H9 (cell line): ENCODE data around the gene TMEM175. TPM values are rescaled to one million over a fixed set of nuclear protein-coding genes. Genes with fewer than 3 reads are reported as not detected.
A peak's percentile ranks its signal among the peaks of the same experiment; 100 is the strongest.

Experiments
- DNase-seq: peaks from one replicate; pipeline ENCODE4 v3.0.0-alpha.2; 2017
- H2AFZ ChIP-seq: one replicate; pipeline ENCODE4 v1.6.1; 2013; ENCODE audit warnings: mild to moderate bottlenecking, low read length, control low read depth, moderate library complexity
- H2AK5ac ChIP-seq: 2 replicates; pipeline ENCODE4 v1.6.1; 2013; ENCODE audit warnings: low read length, control low read depth, mixed read lengths; ENCODE audit not compliant: insufficient read length
- H2BK120ac ChIP-seq: one replicate; pipeline ENCODE4 v1.6.1; 2013; ENCODE audit warnings: low read depth, mild to moderate bottlenecking, low read length, control low read depth, inconsistent platforms; ENCODE audit not compliant: poor library complexity, severe bottlenecking
- H2BK12ac ChIP-seq: 2 replicates; pipeline ENCODE4 v1.6.1; 2013; ENCODE audit warnings: low read length, control low read depth, mixed read lengths, low read depth; ENCODE audit not compliant: insufficient read length
- H2BK15ac ChIP-seq: 2 replicates; pipeline ENCODE4 v1.6.1; 2013; ENCODE audit warnings: low read depth, low read length, control low read depth
- H2BK20ac ChIP-seq: one replicate; pipeline ENCODE4 v1.6.1; 2013; ENCODE audit warnings: low read depth, mild to moderate bottlenecking, low read length, control low read depth, inconsistent platforms; ENCODE audit not compliant: poor library complexity, severe bottlenecking
- H2BK5ac ChIP-seq: 2 replicates; pipeline ENCODE4 v1.6.1; 2013; ENCODE audit warnings: low read length, control low read depth, mixed read lengths; ENCODE audit not compliant: insufficient read length
- H3K14ac ChIP-seq: 2 replicates; pipeline ENCODE4 v1.6.1; 2013; ENCODE audit warnings: low read length, control low read depth; ENCODE audit not compliant: insufficient read depth
- H3K18ac ChIP-seq: 2 replicates; pipeline ENCODE4 v1.6.1; 2013; ENCODE audit warnings: low read depth, mild to moderate bottlenecking, mixed read lengths, low read length, control low read depth; ENCODE audit not compliant: insufficient read length
- H3K23ac ChIP-seq: 2 replicates; pipeline ENCODE4 v1.6.1; 2013; ENCODE audit warnings: low read length, control low read depth, mixed read lengths, low read depth; ENCODE audit not compliant: insufficient read length
- H3K23me2 ChIP-seq: 2 replicates; pipeline ENCODE4 v1.6.1; 2013; ENCODE audit warnings: low read depth, mild to moderate bottlenecking, mixed read lengths, low read length, control low read depth; ENCODE audit not compliant: insufficient read length, poor library complexity, severe bottlenecking
- H3K27ac ChIP-seq: 2 replicates; pipeline ENCODE4 v1.5.1; 2013; ENCODE audit warnings: low read length, control low read depth, mixed read lengths, low read depth; ENCODE audit not compliant: insufficient read length
- H3K27me3 ChIP-seq: 2 replicates; pipeline ENCODE4 v1.6.1; 2013; ENCODE audit warnings: low read length, control low read depth, inconsistent platforms; ENCODE audit not compliant: insufficient read depth
- H3K4ac ChIP-seq: 2 replicates; pipeline ENCODE4 v1.6.1; 2013; ENCODE audit warnings: low read depth, mild to moderate bottlenecking, control low read depth, inconsistent platforms, low read length, moderate library complexity
- H3K4me1 ChIP-seq: 2 replicates; pipeline ENCODE4 v1.6.1; 2013; ENCODE audit warnings: low read length, control low read depth, inconsistent platforms; ENCODE audit not compliant: insufficient read depth
- H3K4me2 ChIP-seq: 2 replicates; pipeline ENCODE4 v1.6.1; 2013; ENCODE audit warnings: low read length, control low read depth, mixed read lengths; ENCODE audit not compliant: insufficient read length, insufficient read depth
- H3K56ac ChIP-seq: 2 replicates; pipeline ENCODE4 v1.6.1; 2013; ENCODE audit warnings: low read depth, mild to moderate bottlenecking, mixed read lengths, low read length, control low read depth; ENCODE audit not compliant: insufficient read length
- H3K79me1 ChIP-seq: 2 replicates; pipeline ENCODE4 v1.6.1; 2013; ENCODE audit warnings: low read depth, mild to moderate bottlenecking, moderate library complexity, low read length, control low read depth, inconsistent platforms; ENCODE audit not compliant: insufficient read depth, poor library complexity, severe bottlenecking
- H3K79me2 ChIP-seq: 2 replicates; pipeline ENCODE4 v1.6.1; 2013; ENCODE audit warnings: low read length, control low read depth, inconsistent platforms; ENCODE audit not compliant: insufficient read depth
- H3K9ac ChIP-seq: 2 replicates; pipeline ENCODE4 v1.6.1; 2013; ENCODE audit warnings: low read length, control low read depth, mixed read lengths; ENCODE audit not compliant: insufficient read length; ENCODE audit errors: extremely low read depth
- H3K9me3 ChIP-seq: one replicate; pipeline ENCODE4 v1.6.1; 2013; ENCODE audit warnings: low read depth, low read length, inconsistent platforms; ENCODE audit not compliant: control insufficient read depth
- H3T11ph ChIP-seq: one replicate; pipeline ENCODE4 v1.6.1; 2013; ENCODE audit warnings: mild to moderate bottlenecking, low read length, control low read depth, inconsistent platforms
- H4K20me1 ChIP-seq: one replicate; pipeline ENCODE4 v1.6.1; 2013; ENCODE audit not compliant: control insufficient read depth, insufficient read length, insufficient read depth
- H4K5ac ChIP-seq: 2 replicates; pipeline ENCODE4 v1.6.1; 2013; ENCODE audit warnings: low read depth, mild to moderate bottlenecking, mixed read lengths, low read length, control low read depth; ENCODE audit not compliant: insufficient read length
- H4K8ac ChIP-seq: replicated peaks from 2 replicates; pipeline ENCODE4 v1.6.1; 2013; ENCODE audit warnings: low read length, control low read depth, mixed read lengths, low read depth; ENCODE audit not compliant: insufficient read length
- H4K91ac ChIP-seq: 2 replicates; pipeline ENCODE4 v1.6.1; 2013; ENCODE audit warnings: low read depth, mild to moderate bottlenecking, moderate library complexity, mixed read lengths, low read length, control low read depth; ENCODE audit not compliant: insufficient read length
- H3K27ac Mint-ChIP-seq, 3 experiments: 2 replicates in 2 of 3; 3 replicates in 1 of 3; pipeline ENCODE4 v1.8.0; 2020 to 2021; ENCODE audit warnings: mixed read lengths in 3 of 3, mild to moderate bottlenecking in 1 of 3, moderate library complexity in 1 of 3
- H3K27me3 Mint-ChIP-seq: 2 replicates; pipeline ENCODE4 v1.8.0; 2021; ENCODE audit warnings: low read depth, mild to moderate bottlenecking, moderate library complexity, mixed read lengths
- H3K36me3 Mint-ChIP-seq, 3 experiments: 2 replicates in 2 of 3; 3 replicates in 1 of 3; pipeline ENCODE4 v1.8.0; 2020 to 2021; ENCODE audit warnings: low read depth in 3 of 3, mixed read lengths in 3 of 3; ENCODE audit not compliant: insufficient read depth in 1 of 3
- H3K4me1 Mint-ChIP-seq, 2 experiments: 2 replicates each; pipeline ENCODE4 v1.8.0; 2020; ENCODE audit warnings: mixed read lengths in 2 of 2
- H3K4me3 Mint-ChIP-seq, 2 experiments: 2 replicates in 1 of 2; 3 replicates in 1 of 2; pipeline ENCODE4 v1.8.0; 2020 to 2021; ENCODE audit warnings: mild to moderate bottlenecking in 2 of 2, mixed read lengths in 2 of 2, moderate library complexity in 1 of 2
- H3K9me3 Mint-ChIP-seq, 2 experiments: 2 replicates in 1 of 2; 3 replicates in 1 of 2; pipeline ENCODE4 v1.8.0; 2020; ENCODE audit warnings: mild to moderate bottlenecking in 2 of 2, mixed read lengths in 2 of 2, moderate library complexity in 1 of 2
- WGBS: extraction: QIAGEN DNeasy Blood & Tissue Kit; methylation state at CpG from one replicate; pipeline ENCODE4 v1.1.7; 2013; ENCODE audit warnings: missing lambda C conversion rate, low lambda C conversion rate, mixed read lengths; ENCODE audit not compliant: insufficient read length; ENCODE audit errors: extremely low coverage; 5-methylcytosine and 5-hydroxymethylcytosine counted together
- total RNA-seq: library from RNA; stranded (reverse); gene quantifications from 2 replicates; pipeline ENCODE4 v1.2.1, GENCODE V29; 2021
- TF ChIP-seq, protein P1 (sequence below): fragments of 200-600 bp; sonication (generic); conservative IDR thresholded peaks from 3 replicates; pipeline ENCODE4 v1.8.0; 2021; ENCODE audit warnings: antibody characterized with exemption, mild to moderate bottlenecking

Gene TMEM175
- total RNA-seq, 1 experiment from 2014 or later, result 6.4 TPM

DNA sequence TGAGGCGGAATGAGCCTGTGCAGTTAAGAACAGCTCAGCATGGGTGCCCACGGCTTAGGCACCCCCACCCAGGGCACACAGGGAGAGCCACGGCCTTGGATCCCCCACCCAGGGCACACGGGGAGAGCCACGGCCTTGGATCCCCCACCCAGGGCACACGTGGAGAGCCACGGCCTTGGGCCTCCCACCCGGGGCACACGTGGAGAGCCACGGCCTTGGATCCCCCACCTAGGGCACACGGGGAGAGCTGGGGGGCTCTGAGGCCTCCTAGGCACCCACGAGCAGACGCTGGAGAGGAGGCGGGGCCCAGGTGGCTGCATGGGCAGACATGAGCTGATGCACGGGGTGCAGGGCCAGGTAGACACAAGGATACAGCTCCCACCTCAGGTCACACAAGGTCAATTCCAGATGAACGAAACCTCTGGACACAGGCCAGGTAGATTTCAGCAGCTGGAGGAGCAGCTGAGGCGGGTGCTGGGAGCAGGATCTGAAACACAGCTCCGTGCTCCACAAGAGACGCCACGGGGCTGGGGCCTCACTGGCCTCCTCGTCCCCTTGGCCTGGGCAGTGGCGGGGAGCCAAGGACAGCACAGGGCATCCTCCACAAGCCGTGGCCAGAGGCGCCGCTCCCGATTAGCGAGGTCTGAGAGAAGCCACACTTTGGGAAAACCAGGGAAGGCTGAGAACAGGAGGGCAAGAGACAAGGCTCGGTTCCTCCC is 30.9 kb upstream of the TMEM175 start:
- H3K36me3 Mint-ChIP-seq, result peaks cover 9 to 42% (median 30%) of the 10 kb centered on the region in 3 experiments
- no CpG with 5 or more reads among the region's 28 CpGs for WGBS
- no peaks in the 10 kb centered on the region for H4K20me1 ChIP-seq

More for the DNA sequence above, 30.9 kb upstream of the TMEM175 start:
- no peak overlapping the region for H3K56ac ChIP-seq
- H2BK5ac ChIP-seq, result no peak overlapping the region
- H4K91ac ChIP-seq, result no peak overlapping the region
- H3K4me2 ChIP-seq, result no peak overlapping the region
- no peak overlapping the region for H3K14ac ChIP-seq
- H3K18ac ChIP-seq, result no peak overlapping the region
- H3K27me3 ChIP-seq, result no peaks in the 10 kb centered on the region
- H3K27ac Mint-ChIP-seq, result peak overlapping the region in 1 of 3 experiments; percentile 11; a peak in 1 of 7 replicates
- H2BK12ac ChIP-seq, result no peak overlapping the region
- no peaks in the 10 kb centered on the region for H3K79me1 ChIP-seq
- H3K4ac ChIP-seq, result no peak overlapping the region
- H2AK5ac ChIP-seq, result no peak overlapping the region
- peaks cover 0 to 4% of the 10 kb centered on the region in 2 experiments; a peak in 3 of 5 replicates for H3K9me3 Mint-ChIP-seq
- H2BK20ac ChIP-seq, result no peak overlapping the region
- H3K27ac ChIP-seq, result no peak overlapping the region
- H2AFZ ChIP-seq, result no peak overlapping the region
- H3T11ph ChIP-seq, result no peak overlapping the region
- no peaks in the 10 kb centered on the region for H3K4me1 ChIP-seq
- no peaks in the 10 kb centered on the region for H3K79me2 ChIP-seq
- no peak overlapping the region for H2BK15ac ChIP-seq
- H3K27me3 Mint-ChIP-seq, result no peaks in the 10 kb centered on the region
- no peak overlapping the region for H3K23ac ChIP-seq
- H2BK120ac ChIP-seq, result no peak overlapping the region
- no peak overlapping the region for H3K4me3 Mint-ChIP-seq
- H4K5ac ChIP-seq, result no peak overlapping the region
- no peak overlapping the region for H3K9ac ChIP-seq
- TF ChIP-seq, protein P1, sequence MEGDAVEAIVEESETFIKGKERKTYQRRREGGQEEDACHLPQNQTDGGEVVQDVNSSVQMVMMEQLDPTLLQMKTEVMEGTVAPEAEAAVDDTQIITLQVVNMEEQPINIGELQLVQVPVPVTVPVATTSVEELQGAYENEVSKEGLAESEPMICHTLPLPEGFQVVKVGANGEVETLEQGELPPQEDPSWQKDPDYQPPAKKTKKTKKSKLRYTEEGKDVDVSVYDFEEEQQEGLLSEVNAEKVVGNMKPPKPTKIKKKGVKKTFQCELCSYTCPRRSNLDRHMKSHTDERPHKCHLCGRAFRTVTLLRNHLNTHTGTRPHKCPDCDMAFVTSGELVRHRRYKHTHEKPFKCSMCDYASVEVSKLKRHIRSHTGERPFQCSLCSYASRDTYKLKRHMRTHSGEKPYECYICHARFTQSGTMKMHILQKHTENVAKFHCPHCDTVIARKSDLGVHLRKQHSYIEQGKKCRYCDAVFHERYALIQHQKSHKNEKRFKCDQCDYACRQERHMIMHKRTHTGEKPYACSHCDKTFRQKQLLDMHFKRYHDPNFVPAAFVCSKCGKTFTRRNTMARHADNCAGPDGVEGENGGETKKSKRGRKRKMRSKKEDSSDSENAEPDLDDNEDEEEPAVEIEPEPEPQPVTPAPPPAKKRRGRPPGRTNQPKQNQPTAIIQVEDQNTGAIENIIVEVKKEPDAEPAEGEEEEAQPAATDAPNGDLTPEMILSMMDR, result no peak
- no peaks in the 10 kb centered on the region for H3K9me3 ChIP-seq
- no peak overlapping the region for H4K8ac ChIP-seq
- DNase-seq, result no peak
- peaks cover 0 to 3% of the 10 kb centered on the region in 2 experiments; a peak in 2 of 4 replicates for H3K4me1 Mint-ChIP-seq
- H3K23me2 ChIP-seq, result no peaks in the 10 kb centered on the region
